ENCODE data around the gene CNTFR. TPM values are rescaled to one million over a fixed set of nuclear protein-coding genes. Genes with fewer than 3 reads are reported as not detected.

Gene CNTFR
- total RNA-seq, 1 donor from 2014 or later, result 4.7 TPM

DNA sequence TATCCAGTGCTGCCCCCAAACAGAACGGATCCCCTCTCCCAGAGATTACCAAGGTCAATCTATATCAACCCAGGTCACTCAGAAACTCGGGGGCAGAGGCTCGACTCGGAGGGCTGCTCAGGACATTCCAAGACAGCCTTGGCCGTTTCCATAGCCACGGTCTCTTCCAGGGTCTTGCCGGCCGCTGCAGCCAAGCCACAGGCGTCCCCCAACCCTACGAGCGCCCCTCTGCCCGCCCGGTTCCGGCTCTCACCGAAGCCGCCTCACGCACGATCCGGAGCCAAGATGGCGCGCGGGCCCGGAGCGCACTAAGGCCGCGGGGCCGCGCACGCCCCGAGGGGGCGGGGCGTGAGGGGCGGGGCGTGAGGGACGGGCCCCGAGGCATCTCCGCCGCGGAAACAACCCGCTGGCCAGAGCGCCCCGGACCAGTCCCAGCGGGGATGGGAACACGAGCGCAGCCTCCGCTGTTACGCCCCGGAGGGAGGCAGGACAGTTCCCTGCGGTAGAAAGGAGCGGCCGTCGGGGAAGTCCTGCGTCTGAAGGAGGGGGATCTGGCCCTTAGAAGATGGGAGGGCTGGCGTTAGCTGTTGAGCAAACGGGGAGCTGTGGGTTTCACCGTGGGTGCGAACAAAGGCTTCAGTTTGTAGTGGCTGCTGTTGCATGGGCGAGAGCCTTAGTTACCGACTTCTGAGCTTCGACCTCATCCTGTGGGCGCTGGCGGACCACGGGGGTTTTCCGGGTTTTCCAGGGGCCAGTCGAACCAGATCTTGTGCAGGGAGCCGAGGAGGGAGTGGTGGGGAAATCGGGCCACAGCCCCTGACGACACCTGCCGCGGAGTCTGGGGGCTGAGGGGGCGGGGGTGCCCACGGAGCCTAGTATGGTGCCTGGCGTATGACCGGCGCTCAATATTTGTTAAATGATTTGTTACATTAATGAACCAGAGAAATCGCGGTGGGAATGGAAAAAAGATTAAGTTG is 22.6 kb upstream of the CNTFR start, which contains the start of gene RPP25L:
Gene RPP25L, minus strand, starts transcription at position 287 of the 977 bp plus-strand sequence. CDS start 801 bp downstream, outside the sequence.
- DNase-seq (ENCODE audit: low spot score in 2 of 2), result peak; percentile 63 to 92
- H3K27me3 ChIP-seq, result no peaks in the 10 kb centered on the region
- H3K4me1 ChIP-seq, result peaks cover 3 to 13% of the 10 kb centered on the region in 2 donors
- intact Hi-C loops (cut with DNase I), result loop anchor here (1.0 to 5.0 kb wide), 6 partner anchors 8 to 155 kb away; partner anchors contain the start of genes CCL27, DCTN3, DNAI1 and ENHO
- no peaks in the 10 kb centered on the region for H3K9me3 ChIP-seq
- H3K4me3 ChIP-seq, result peak within 1 kb of the TSS; percentile 77 to 92
- peaks cover 17 to 38% of the 10 kb centered on the region in 2 donors for H3K36me3 ChIP-seq
- H3K27ac ChIP-seq, result peak within 1 kb of the TSS; percentile 71 to 83
- TF ChIP-seq, protein P1, sequence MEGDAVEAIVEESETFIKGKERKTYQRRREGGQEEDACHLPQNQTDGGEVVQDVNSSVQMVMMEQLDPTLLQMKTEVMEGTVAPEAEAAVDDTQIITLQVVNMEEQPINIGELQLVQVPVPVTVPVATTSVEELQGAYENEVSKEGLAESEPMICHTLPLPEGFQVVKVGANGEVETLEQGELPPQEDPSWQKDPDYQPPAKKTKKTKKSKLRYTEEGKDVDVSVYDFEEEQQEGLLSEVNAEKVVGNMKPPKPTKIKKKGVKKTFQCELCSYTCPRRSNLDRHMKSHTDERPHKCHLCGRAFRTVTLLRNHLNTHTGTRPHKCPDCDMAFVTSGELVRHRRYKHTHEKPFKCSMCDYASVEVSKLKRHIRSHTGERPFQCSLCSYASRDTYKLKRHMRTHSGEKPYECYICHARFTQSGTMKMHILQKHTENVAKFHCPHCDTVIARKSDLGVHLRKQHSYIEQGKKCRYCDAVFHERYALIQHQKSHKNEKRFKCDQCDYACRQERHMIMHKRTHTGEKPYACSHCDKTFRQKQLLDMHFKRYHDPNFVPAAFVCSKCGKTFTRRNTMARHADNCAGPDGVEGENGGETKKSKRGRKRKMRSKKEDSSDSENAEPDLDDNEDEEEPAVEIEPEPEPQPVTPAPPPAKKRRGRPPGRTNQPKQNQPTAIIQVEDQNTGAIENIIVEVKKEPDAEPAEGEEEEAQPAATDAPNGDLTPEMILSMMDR (IDR thresholded peaks at IDR 0.05), result no peak

DNA sequence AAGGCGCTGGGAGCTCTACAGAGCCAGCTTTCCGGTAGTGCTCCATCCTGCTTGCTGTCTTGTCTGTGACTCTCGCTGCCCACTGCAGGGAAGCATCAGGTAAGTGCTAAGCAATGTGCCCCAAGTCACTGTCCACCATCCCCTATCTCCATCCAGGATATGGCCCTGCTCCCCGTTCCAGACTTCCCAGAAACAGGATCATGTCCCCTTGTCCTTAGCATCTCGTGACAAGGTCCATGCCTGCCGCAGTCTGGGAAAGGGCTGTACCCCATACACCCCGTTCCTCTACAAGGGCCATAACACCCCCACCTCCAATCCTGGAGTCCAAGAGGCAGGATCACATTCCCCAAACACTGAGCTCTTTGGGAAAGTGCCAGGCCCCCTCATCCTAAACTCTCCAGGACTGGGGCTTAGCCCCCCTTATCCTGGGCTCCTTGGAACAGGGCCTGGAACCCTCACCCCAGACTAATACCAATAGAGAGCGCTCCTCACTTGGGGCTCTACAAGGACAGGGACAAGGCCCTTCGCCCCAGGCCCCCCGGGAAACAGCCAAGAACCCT is 21.8 kb upstream of the CNTFR start:
- Histone ChIP-seq H3K36me3 (peaks cover 9 to 30% of the 10 kb centered on the region in 2 donors), H3K27me3 (no peaks in the 10 kb centered on the region), H3K27ac (peak overlapping the region; percentile 71 to 83), H3K4me3 (peak overlapping the region; percentile 77 to 92), H3K9me3 (no peaks in the 10 kb centered on the region), H3K4me1 (peaks cover 3 to 13% of the 10 kb centered on the region in 2 donors)
- TF ChIP-seq, protein P1 (IDR thresholded peaks at IDR 0.05), result no peak
- intact Hi-C loops (cut with DNase I), result loop anchor here (5.0 kb wide), 3 partner anchors 51 to 154 kb away; partner anchors contain the start of genes CCL27, DNAI1, ENHO and FAM219A
- DNase-seq (ENCODE audit: low spot score in 2 of 2), result no peak

DNA sequence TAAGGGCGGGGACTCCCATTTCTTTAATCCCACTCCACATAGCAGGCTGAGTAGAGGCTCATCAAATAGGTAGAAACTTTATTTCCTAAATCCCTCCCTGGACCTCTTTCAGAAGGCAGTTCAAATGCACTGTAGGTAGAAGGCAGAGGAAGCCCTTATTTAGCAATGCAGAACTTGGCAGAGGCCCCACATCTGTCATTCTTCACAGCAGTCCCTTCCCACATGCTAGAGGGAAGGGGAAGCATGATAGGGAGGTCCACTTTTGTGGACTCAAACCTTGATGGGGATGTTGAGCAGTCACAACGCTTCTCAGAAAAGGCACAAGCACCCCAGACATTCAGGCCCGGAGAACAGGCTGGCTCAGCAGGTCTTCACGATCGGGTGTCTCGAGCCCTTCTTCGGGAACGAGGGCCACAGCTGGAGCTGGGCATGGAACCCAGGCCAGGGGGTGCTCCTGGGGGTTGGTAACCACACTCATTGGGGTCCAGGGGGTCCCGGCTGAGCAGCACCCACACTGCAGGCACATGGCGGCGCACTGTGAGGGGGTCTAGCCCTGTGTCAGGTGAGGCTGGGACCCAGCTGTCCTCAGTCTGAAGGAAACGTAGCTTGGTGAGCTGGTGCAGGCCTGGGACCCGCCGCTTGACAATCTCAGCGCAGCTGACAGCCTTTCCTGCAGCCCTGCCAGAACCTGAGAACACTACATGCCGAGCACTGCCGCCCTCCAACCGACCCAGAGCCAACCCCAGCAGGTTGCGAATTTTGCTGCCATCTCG is 21.1 kb upstream of the CNTFR start:
- Histone ChIP-seq H3K4me3 (peak overlapping the region in 1 of 2 donors; percentile 77), H3K36me3 (peaks cover 9 to 23% of the 10 kb centered on the region in 2 donors), H3K27me3 (no peaks in the 10 kb centered on the region), H3K27ac (no peak overlapping the region), H3K4me1 (peaks cover 3 to 13% of the 10 kb centered on the region in 2 donors), H3K9me3 (no peaks in the 10 kb centered on the region)
- DNase-seq (ENCODE audit: low spot score in 2 of 2), result no peak
- TF ChIP-seq, protein P1 (IDR thresholded peaks at IDR 0.05), result no peak
- intact Hi-C loops (cut with DNase I), result loop anchor here (5.0 kb wide), 3 partner anchors 52 to 153 kb away; partner anchors contain the start of genes CCL27, DNAI1, ENHO and FAM219A

DNA sequence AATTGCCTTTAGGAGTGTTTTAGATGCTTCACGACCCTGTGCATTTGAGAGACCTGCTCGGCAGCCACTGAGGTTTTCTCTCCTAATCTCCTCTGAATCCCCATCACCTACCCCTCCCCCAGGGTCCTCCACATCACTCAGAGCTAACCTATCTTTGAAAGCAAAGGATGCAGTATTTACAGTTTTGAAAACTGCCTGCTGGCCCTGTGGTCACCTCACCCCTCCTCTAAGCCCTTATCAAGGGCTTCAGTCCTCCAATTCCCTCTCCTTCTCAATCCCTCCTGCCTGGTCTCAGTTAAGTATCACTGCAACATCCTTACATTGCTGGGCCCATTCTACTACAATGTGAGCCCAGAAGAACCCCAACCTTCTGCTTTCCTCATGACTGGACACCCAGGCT is 17.8 kb upstream of the CNTFR start:
- H3K27ac ChIP-seq, result no peak overlapping the region
- TF ChIP-seq, protein P1 (IDR thresholded peaks at IDR 0.05), result no peak
- H3K27me3 ChIP-seq, result no peaks in the 10 kb centered on the region
- H3K4me1 ChIP-seq, result peaks cover under 1 to 6% of the 10 kb centered on the region in 2 donors
- no peaks in the 10 kb centered on the region for H3K36me3 ChIP-seq
- DNase-seq (ENCODE audit: low spot score in 2 of 2), result no peak
- no peak overlapping the region for H3K4me3 ChIP-seq
- intact Hi-C loops (cut with DNase I), result no loop called here
- H3K9me3 ChIP-seq, result no peaks in the 10 kb centered on the region

DNA sequence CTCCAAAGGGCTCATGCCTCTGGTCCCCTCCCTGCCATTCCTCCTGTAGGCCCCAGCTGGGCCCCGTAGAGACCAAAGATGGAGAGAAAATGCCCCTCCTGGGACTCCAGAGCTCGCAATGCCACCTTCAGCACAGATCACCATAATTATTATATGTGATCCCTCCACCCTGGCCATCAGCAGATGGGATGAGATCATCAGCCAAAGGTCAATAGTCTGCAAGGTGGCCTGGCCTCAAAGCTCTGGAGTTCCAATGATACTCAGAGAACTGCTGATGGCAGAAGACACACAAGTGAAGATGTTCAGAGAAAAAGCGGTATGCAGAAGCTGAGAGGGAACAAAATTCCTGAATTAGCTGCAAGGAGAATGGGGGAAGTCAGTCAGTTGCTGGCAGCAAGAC is 17.4 kb upstream of the CNTFR start:
- Histone ChIP-seq H3K27ac (no peak overlapping the region), H3K4me3 (no peak overlapping the region), H3K4me1 (peaks cover 0 to 5% of the 10 kb centered on the region in 2 donors), H3K27me3 (no peaks in the 10 kb centered on the region), H3K36me3 (no peaks in the 10 kb centered on the region), H3K9me3 (no peaks in the 10 kb centered on the region)
- no peak for DNase-seq (ENCODE audit: low spot score in 2 of 2)
- TF ChIP-seq, protein P1 (IDR thresholded peaks at IDR 0.05), result no peak
- intact Hi-C loops (cut with DNase I), result no loop called here
